Endothelial cell of hepatic sinusoid (primary cell): ENCODE data around the gene IER5L.
"Not testable (repeated sequence)": the region's sequence is repeated elsewhere in the genome, so short reads cannot be mapped to it uniquely, and the experiment has no call there.

ENCODE experiments used
- in situ Hi-C: cut with HindIII; loops from 2 replicates; pipeline ENCODE4 v1.10.0; 2017; ENCODE audit warnings: low sequenced_read_pairs

The IER5L gene

DNA sequence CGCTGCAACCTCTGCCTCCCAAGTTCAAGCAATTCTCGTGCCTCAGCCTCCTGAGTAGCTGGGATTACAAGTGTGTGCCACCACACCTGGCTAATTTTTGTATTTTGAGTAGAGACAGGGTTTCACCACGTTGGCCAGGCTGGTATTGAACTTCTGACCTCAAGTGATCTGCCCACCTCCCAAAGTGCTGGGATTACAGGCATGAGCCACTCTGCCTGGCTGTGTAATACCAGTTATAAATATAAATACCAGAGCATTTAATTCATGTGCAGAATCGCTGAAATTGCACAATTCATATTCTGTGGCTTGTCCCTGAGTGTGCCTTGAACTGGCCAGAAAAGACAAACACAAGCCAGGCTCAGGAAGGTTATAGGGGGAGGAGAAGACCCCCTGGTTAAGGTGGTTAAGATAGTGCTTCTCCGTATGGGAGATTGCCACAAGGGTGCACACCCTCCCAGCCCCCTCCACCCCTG, 14.8 kb downstream of the IER5L start:
- in situ Hi-C loops, result not testable (repeated sequence)

DNA sequence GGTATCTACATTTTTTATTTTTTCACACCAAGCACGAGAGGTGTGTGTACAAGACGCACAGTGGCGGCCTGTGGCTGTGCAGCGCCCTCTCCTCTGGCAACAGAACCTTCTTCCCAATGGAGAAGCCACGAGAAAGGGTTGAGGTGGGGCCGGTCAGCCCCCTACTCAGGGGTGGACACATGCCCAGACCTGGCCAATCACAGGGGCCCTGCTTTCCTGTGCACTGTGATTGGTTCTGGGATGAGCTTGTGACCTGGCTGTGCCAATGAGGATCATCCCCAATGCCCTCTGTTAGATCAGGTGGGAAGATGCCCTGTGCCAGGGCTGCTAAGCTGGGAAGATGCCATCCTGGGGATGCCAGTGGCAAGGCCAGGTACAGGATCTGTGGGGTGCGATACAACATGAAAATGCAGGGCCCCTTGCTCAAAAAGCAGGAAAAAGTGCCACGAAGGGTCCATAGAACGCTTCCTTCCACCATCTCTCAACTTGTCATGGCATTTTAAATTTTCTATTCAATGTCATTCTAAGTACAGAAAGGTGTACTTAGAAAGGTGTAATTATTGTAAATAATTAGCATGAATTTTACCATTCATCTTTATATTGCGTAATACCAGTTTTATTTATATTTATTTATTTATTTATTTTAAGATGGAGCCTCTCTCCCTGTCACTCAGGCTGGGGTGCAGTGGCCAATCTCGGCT, 15.4 kb downstream of the IER5L start:
- in situ Hi-C loops, result no loop called here

DNA sequence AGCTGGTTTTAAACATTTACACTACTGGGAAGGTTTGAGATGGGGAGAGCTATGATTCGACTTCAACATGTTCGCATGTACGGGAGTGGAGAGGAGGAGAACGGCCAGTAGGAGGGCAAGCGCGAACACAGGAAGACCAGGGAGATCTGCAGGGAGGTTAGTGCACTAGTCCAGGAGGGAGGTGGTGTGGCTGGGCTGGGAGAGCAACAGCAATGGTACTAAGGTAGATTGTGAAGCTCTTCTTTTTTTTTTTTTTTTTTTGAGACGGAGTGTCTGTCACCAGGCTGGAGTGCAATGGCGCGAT, 16.6 kb downstream of the IER5L start:
- in situ Hi-C loops, result no loop called here

DNA sequence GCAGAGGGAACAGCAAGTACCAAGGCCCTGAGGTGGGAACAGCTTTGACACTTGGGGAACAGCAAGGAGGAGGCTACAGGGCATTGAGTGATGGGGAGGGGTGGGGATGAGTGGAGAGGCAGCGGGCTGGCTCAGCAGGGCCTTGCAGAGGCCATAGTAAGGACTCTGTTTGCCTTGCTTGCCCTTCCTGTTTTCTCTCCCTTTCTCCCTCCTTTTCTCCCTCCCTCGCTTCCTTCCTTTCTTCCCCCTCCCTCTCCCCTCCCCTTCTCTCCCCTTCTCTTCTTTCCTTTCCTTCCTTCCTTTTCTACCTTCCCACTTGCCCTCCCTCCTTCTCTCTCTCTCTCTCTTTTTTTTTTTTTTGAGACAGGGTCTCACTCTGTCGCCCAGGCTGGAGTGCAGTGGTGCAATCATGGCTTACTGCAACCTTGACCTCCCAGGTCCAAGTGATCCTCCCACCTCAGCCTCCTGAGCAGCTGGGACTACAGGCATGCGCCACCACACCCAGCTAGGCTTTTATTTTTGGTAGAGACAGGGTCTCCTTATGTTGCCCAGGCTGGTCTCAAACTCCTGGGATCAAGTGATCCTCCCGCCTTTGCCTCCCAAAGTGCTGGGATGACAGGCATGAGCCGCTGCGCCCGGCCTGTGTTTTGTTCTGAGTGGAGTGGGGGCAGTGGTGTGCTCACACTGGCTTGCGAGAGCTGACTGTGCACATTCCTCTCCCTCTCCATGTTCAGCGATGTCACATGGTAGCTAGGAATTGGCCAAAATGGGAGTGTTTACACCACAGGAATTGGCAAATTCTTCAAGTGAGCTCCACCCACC, 17.1 kb downstream of the IER5L start:
- in situ Hi-C loops, result no loop called here

DNA sequence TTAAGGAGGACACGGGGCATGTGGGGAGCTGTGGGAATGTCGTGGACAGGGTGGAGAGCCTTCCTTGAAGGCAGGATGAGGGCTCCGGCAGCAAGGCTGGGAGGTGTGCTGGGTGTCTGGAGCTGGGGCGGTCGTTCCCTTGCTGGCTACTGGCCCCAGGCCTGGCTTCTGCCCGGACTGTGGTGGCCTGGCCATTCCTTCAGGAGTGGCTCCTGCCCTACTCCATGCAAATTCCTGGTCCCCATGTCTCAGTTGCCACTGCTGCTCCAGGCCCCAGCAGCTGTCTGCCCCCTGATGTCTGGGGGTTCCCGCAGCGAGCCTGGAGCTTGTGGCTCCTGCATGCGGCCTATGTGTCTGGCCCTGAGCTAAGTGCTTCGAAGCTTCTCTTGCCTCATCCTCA, 21.9 kb downstream of the IER5L start:
- in situ Hi-C loops, result no loop called here

DNA sequence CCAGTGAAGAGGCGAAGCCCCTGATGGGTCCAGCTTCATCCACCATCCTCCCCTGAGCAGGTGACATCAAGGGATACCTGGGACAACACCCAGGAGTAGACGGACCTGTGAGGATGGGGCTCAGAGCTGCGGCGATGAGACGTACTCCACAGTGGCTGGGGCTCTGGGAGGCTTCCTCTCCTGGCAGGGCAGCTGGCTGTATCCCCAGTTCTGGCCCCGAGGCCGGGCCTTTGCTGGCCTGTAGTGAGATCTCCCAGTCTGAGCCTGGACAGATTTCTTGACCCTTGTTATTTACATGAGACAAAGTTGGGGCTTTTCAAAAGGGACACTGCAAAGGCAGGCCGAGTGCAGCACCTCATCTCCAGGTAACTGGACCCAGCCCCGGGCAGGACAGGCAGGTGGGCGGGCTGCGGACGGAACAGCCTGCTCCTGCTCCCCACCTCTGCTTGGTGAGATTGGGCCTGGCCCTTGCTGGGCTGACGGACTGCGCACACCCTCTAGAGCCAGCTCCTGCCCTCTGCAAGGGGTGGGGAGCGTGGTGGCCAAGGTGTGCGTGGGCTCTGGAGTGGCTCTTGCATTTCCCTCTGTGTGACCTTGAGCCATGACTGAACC, 23.1 kb downstream of the IER5L start:
- in situ Hi-C loops, result no loop called here

DNA sequence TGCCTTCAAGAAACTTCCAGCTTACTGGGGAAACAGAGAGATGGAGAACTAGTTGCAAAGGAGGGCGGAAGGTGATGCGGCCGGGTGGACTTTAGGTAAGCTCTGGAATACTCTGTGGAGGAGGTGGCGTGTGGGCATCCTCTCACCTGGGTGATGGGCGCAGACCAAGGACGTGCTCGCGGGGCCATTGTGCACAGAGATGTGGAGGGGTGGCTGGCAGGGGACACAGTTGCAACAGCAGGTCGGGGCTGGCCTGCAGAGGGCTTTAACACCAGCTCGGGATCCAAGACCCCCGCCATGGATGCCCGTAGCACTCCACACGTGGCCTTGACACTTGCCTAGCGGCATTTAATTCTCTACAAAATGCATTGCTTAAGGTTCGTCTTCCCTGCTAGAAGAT, 26.6 kb downstream of the IER5L start:
- in situ Hi-C loops, result no loop called here

DNA sequence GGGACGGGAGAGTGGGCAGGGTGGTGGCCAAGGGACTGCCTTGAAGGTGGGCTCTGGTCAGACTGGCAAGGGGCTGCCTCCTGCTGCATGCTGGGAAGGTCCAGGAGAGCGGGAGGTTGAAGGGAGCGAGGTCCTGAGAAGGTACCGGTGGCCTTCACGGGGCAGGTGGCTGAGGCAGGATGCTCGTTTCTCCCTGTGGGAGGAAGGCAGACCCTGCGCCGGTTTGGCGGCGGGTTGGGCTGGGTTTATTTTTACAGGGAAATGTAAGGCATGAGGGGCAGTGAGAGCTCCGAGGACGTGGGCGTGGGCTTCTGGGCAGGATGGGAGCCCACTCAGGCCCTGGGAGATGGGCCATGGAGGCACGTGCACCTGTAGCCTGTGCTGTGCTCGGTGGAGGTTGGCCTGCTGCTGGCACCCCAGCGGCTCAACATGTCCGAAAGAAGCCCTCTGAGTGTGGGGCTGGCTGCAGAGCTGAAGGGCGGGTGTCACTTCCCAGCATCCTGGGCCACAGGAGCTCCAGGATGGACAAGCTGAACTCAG, 27.3 kb downstream of the IER5L start:
- in situ Hi-C loops, result no loop called here

DNA sequence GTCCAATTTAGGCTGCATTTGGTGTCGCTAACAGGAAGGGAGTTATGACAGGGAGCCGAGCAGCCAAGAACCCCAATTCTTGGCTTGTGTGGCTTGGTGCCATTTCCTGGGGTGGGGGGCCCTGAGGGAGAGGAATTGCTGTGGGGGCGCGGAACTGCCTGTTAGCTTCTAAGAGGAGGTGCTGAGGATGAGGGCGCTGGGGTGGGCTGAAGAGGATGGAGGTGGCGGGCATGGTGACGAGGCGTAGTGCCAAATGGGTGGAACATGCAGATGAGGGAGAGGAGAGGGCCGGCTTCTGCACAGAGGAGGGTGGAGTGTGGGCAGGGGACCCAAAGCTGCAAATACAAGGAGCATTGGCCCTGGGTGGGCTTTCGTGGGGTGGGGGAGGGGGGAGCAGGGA, 27.9 kb downstream of the IER5L start:
- in situ Hi-C loops, result no loop called here

DNA sequence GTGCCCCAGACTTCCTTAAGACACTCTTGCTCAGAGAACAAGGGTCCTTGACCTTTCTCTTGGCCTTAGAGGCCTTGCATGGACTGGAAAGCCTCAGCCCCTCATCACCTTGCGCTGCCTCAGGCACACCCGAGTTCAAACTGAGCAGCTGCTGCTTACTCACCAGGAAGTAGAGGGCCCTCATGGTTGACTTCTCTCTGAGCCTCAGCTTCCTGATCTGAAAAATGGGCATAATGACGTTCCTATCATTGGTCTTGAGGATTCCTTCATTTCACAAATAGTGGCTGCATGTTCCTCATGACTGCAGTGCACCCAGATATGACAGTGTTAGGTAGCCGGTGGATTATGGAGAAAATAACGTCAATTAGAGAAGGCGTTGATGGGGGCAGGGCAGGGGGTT, 28.6 kb downstream of the IER5L start:
- in situ Hi-C loops, result no loop called here

DNA sequence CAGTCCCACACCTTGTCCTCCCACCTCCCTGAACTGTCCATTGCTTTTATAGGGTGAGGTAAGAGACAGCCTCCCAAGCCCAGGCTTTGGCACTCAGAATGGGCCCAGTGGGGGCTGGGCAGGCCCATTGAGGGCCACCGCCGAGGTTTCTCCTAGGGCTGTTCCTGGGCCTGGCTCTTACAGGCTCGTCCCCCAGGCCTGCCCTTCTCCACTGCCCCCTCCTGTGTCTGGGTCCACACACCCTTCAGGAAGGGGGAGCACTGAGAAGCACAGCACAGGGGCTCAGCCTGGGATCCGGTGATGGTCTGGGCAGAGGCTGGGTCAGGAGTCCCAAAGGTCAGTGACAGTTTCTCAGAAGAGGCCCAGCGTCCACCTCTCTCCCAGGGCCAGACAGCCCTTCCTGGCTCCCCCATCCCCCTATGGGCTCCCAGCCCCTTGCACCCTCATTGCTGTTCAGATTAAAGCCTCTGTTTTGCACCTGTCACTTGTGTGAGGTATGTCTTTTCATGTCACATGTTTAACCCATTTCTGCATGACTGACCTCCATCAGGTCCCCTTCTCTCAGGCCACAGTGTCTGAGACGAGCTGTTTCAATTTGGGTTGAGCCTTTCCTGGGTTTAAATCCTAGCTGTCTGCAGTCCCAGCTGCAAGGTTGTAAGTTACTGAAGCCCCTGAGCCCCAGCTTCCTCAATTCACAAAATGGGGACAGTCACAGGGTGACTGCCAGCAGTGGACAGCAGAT, 29.4 kb downstream of the IER5L start:
- in situ Hi-C loops, result no loop called here

DNA sequence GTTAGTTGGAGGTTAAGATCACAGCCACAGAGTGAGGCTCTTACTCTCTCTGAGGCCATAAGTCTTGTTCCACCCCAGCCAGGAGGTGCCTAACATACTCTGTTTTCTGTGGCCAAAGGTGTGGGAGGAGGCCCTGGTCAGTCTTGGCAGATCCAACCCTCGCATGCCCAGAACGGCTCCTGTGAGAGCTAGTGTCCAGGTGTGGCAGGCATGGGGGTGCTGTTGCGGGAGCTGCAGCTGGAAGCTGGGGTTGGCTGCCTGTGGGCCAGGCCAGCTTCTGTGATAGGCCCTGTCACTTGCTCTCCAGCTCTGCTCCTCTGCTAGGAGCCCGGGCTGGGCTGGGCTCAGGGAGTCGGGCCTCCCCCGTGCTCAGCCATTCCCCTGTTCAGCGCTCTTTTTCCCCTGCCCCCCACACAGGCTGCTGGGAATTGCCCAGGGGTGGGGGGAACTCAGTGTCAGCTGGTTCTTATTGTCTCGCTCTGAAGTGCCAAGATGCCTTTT, 31.6 kb downstream of the IER5L start:
- in situ Hi-C loops, result no loop called here

DNA sequence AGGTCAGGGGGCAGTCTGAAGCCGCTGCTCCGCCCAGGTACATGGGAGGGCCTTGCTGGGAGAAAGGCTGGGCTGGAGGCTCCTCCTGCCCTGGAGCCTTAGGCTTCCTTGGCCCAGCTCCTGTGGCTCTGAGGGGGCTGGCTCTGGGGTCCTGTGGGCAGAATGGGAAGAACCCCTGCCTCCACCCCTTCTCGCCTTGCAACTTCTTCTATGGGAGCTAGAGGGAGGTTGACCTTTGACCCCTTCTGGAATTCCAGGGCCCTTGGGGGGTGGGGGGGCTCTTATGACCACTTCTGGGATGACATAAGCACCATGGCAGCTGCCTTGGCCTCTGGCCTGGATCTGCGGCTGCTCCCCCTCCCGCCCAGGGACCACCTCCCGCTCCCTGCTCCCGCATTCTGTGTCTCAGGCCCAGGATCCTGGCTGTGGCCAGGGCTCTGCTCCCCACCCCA, 32.2 kb downstream of the IER5L start:
- in situ Hi-C loops, result no loop called here

DNA sequence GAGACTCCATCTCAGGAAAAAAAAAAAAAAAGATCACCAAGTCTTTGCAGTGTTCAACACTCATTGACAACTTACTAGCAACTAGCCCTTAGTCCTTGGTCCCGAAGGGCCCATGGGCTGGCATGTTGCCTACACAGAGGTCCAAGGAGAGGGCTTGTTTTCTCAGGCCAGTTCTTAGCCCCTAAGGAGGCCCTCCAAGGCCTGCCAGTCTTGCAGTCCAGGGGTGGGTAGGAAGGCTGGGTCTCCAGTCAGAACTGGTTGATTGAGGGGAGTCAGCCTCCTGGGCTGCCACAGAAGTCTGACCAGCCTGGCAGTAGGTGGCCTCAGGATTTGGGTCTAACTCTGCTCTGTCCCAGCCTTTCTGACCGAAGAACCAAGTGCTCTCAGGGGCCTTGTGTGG, 32.7 kb downstream of the IER5L start:
- in situ Hi-C loops, result no loop called here

DNA sequence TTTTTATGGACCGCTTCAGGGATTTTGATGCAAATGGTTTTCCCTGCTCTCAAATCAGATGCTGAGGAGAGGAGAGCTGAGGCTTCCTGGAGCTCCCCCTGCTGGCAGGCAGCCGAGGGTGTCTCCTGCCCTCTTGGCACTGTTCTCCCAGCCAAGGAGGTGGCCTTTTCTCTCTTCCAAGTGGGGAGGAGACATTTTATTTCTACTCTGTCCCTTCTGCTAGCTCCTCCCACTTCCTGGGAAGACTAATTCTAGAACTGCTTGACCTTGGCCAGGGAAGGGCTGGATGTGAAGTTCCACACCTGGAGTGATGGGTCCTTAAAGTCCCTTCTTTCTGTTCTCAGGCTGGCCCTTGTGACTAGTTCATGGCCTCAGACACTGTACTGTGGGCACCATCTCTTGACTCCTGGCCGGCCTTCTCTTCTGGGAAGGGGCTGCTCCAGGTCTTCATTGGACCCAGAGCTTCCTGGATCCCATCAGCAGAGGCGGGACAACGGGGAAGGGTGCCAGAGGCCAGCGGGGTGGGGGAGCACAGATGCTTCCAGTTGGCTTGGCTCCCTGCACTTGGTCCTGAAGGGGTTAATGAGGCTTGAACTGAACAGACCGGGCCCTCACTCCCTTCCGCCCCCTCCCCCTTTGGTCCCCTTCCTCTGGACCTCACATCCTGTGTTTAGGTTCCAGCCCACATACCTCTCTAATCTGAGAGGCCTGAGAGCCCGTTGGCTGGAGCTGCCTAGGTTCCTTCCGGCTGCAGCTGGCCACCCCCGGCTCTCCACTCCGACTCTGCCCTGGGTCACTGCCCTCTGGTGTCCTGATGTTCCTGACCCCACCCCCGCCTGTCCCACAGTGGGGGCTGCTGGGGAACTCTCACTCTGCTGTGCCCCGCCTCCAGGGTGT, 34.8 kb downstream of the IER5L start:
- in situ Hi-C loops, result no loop called here

DNA sequence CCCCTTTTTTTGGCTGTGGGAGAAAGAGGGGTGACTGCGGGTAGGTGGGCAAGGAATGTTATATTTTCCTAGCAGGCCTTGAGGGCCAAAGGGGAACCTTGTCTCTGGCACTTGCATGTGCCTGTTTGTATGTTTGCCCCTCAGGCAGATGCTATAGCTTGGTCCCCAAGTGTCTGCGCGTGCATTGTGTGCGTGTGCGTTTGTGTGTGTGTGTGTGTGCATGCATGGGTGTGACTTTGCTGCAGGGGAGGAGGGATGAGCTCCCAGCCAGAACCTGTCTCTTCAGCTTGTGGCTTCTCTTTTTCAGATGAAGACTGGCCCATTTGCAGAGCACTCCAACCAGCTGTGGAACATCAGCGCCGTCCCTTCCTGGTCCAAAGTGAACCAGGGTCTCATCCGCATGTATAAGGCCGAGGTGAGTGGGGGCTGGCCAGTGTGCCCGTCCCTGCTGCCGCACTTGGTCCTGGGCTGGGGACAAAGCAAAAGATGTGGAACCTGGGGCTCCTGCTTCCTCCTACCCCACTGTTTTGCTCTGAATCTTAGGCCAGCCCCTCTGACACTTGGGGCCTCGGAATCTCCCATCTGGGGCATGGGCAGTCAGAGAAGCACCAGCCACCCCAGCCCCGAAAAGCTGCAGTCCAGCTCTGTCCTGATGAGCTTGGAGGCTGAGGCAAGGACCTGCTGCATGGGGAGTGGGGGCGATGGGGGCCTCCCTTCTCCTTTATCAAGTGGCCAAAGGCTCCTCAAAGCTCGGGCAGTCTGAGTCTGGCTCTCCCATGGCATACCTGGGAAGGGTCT, 35.7 kb downstream of the IER5L start:
- in situ Hi-C loops, result no loop called here

DNA sequence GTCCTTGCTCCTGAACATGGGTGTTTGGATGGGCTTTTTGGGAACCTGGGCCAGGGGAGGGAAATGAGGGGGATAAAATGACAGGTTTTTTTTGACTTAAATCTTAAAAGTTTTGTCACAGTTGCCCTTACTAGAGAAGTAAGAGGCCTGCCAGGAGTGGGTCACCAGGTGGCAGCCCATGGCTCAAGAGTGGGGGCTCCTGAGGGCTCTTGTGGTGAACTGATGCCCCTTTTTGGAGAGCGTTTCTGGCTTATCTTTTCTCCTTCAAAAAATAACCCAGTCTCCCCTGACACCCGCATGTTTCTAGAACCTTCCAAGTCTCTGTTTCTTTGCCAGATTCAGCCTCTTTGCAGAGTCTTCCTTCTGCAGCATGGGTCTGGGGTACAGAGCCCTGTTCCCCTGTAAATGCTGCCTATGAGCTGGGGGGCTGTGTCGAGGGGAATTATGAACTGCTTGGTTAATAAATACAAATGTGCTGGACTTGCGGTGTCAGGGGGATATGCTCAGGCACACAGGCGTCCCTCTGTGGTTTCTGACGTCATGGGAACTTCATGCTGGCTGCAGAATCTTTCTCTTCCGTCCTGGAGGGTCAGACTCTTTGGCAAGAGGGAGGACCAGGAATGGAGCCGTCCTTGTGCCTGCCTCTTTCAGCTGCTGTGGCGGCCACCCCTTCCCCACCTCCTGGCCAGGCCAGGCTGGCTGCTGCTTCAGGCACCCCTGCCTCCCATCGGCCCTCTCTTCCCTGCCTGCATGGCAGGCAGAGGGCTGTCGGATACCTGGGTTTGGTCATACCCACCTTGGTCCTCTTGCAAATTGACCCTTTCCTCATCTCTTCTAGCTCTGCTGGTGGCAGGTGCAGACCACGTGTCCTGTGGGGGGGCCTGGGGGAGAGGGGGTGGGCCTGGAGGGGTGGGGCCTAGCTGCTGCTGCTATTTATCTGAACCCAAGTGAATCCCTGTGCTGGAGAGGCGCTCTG, 36.7 kb downstream of the IER5L start:
- in situ Hi-C loops, result no loop called here
